Skeletal muscle tissue (tissue), 4 donors: ENCODE results near the gene TRIP13. TPM values are rescaled to one million over a fixed set of nuclear protein-coding genes. Genes with fewer than 3 reads are reported as not detected.

Experiments used
- H3K27ac ChIP-seq: one replicate; pipeline ENCODE4 v1.7.0; 2013; ENCODE audit warnings: mild to moderate bottlenecking, low read depth, low read length, inconsistent platforms
- H3K27me3 ChIP-seq, 3 donors: one replicate each; pipeline ENCODE4 v1.7.0; 2013; ENCODE audit warnings: low read length in 3 of 3; ENCODE audit not compliant: control insufficient read depth in 3 of 3, insufficient read depth in 3 of 3
- H3K36me3 ChIP-seq, 3 donors: one replicate each; pipeline ENCODE4 v1.7.0; 2013; ENCODE audit warnings: low read length in 3 of 3; ENCODE audit not compliant: control insufficient read depth in 3 of 3, insufficient read depth in 3 of 3
- H3K4me1 ChIP-seq, 3 donors: one replicate each; pipeline ENCODE4 v1.7.0; 2013; ENCODE audit warnings: low read length in 3 of 3, mild to moderate bottlenecking in 3 of 3; ENCODE audit not compliant: control insufficient read depth in 3 of 3, insufficient read depth in 3 of 3
- H3K4me3 ChIP-seq, 3 donors: one replicate each; pipeline ENCODE4 v1.7.0; 2013; ENCODE audit warnings: low read length in 3 of 3
- H3K9ac ChIP-seq, 3 donors: one replicate each; pipeline ENCODE4 v1.7.0; 2013; ENCODE audit warnings: low read length in 3 of 3, mild to moderate bottlenecking in 3 of 3, moderate library complexity in 2 of 3, low read depth in 1 of 3
- H3K9me3 ChIP-seq, 3 donors: one replicate each; pipeline ENCODE4 v1.7.0; 2013; ENCODE audit warnings: low read length in 3 of 3; ENCODE audit not compliant: control insufficient read depth in 3 of 3
- total RNA-seq: library from RNA; depleted of rRNA; stranded (reverse); fragments of >200 nt; gene quantifications from one replicate; pipeline ENCODE4 v1.2.3, GENCODE V29; 2014
- donor health status: Osteomylitis.

Gene TRIP13
- total RNA-seq, 1 donor from 2014 or later = 5.7 TPM

DNA sequence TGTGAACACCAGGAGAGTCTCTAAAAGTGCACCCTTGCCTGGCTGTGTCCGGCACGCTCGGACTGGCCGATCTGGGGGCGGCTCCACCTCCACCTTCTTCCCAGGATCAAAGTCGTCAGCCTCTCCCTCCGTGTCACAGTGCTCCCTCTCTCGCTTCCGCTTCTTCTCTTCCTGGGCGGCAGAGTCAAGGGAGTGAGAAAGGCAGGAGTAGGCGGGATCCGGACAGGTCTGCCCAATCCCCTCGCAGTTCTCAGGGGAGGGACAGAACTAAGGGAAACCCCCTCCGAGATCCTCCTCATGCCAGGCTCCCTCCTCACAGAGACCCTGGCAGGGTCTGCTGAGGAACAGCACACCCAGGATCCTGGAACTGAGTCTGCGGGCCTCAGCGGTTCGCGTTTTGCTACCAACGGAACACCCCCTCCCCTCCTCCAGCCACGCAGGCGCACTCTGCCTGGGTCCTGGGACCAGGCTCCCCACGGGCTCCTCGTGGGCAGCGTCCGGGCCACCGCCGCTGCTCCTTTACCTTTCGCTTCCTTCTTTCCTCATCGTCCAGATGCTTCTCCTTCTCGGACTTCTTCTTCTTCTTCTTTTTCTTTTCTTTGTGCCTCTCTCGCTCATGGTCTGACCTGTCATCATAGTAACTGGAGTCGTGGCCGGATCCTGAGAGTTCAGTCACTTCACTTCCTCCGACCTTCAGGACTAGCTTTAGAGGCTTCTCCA lies 1.4 kb upstream of the TRIP13 start:
- H3K9me3 ChIP-seq = no peaks in the 10 kb centered on the region
- no peaks in the 10 kb centered on the region for H3K27me3 ChIP-seq
- H3K27ac ChIP-seq = no peak overlapping the region
- peaks cover 13 to 23% (median 20%) of the 10 kb centered on the region in 3 donors for H3K4me1 ChIP-seq
- peak overlapping the region; percentile 89 to 93 (median 92) for H3K9ac ChIP-seq
- H3K36me3 ChIP-seq = peaks cover 42 to 50% (median 45%) of the 10 kb centered on the region in 3 donors
- peak overlapping the region; percentile 91 to 97 (median 92) for H3K4me3 ChIP-seq

DNA sequence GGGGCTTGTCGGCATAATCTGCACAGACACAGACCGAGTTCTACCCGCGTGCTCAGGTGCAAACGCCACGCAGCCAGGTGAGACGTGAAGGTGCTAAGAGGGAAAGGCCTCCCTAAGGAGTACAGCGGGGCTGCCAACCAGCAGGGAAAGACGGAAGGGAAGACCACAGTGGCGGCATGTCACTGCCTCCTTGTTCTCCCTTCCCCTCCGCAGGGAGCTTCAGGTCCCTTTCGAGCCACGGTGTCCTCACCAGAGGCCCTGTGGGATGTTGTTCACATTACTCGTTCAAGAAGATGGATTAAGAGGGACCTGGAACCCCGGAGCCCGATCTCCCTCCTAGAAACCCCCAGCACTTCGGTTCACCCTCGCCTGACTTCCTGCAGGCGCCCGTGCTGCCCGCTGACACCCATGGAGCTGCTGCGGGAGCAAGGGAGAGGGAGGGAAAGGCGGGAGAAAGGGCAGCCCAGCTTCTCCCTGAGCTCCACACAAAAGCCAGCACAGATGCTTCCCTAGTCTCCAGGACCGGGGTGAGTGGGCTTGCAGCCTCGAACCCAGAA lies 769 bp upstream of the TRIP13 start:
- Histone ChIP-seq H3K27ac (peak overlapping the region; percentile 84), H3K4me3 (peak overlapping the region; percentile 91 to 97 (median 92))

DNA sequence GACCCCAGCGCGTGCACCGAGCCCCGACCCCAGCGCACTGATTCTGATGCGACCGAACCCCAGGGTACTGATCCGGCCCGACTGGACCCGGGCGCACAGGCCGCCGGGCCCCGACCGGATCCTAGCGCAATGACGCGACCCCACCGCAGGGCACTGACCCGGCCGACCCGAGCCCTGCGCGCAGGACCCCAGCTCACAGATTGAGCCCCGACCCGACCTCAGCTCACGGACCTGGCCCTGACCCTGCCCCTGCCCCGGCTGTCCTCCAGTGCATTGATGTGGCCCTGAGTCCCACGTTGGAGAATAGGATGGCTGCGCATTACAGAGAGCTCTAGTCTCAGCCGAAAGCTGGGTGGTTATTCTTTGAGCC lies 438 bp downstream of the TRIP13 start:
- Histone ChIP-seq H3K4me1 (peaks cover 13 to 23% (median 20%) of the 10 kb centered on the region in 3 donors), H3K4me3 (peak overlapping the region; percentile 67 to 92 (median 91)), H3K27ac (no peak overlapping the region), H3K36me3 (peaks cover 24 to 32% (median 27%) of the 10 kb centered on the region in 3 donors), H3K9ac (peak overlapping the region in 1 of 3 donors; percentile 93), H3K27me3 (no peaks in the 10 kb centered on the region), H3K9me3 (no peaks in the 10 kb centered on the region)

More for the DNA sequence above, 769 bp upstream of the TRIP13 start:
- H3K27me3 ChIP-seq = no peaks in the 10 kb centered on the region
- peaks cover 35 to 43% (median 39%) of the 10 kb centered on the region in 3 donors for H3K36me3 ChIP-seq
- peak overlapping the region; percentile 89 to 93 (median 92) for H3K9ac ChIP-seq
- H3K4me1 ChIP-seq = peaks cover 13 to 23% (median 20%) of the 10 kb centered on the region in 3 donors
- H3K9me3 ChIP-seq = no peaks in the 10 kb centered on the region

DNA sequence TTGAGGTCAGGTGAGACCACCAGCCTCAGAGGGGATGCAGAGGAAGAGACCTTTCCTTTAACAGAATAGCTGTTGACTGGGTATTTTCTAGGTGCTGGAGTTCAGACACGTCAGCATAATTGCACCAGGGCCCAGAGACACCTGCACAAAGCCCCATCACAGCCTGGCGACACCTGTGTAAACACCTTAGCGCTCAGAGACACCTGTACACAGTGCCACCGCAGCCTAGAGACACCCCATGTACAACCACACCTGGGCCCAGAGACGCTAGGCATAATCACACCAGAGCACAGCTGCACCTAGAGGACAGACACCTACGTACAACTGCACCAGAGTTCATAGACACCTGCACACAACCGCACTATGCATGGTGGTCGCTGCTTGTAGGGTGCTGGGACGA lies 1.0 kb downstream of the TRIP13 start:
- H3K27ac ChIP-seq = no peak overlapping the region
- no peaks in the 10 kb centered on the region for H3K27me3 ChIP-seq
- H3K4me3 ChIP-seq = no peak overlapping the region
- H3K4me1 ChIP-seq = peaks cover 13 to 23% (median 20%) of the 10 kb centered on the region in 3 donors
- peaks cover 18 to 26% (median 21%) of the 10 kb centered on the region in 3 donors for H3K36me3 ChIP-seq
- H3K9ac ChIP-seq = peak overlapping the region in 1 of 3 donors; percentile 93
- no peaks in the 10 kb centered on the region for H3K9me3 ChIP-seq

DNA sequence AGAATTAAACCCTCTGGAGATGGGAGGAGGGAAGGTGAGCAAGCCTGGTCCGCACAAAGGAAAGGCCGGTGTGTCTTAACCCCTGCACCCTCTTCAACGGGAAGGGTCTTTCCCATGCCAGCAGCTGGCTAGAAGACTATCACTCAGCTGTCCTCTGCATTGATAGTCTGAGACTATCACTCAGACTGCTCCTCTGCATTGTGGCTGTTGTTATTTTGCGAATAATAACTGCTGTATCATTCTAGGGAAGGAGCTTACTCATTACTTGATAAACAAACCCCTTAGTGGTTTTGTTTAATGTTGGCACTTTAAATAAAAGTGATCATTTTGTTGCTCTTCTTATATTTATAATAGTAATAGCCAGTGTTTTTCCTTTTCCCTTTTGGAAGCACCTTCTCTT lies 8.1 kb downstream of the TRIP13 start:
- no peak overlapping the region for H3K9ac ChIP-seq
- H3K36me3 ChIP-seq = no peaks in the 10 kb centered on the region

DNA sequence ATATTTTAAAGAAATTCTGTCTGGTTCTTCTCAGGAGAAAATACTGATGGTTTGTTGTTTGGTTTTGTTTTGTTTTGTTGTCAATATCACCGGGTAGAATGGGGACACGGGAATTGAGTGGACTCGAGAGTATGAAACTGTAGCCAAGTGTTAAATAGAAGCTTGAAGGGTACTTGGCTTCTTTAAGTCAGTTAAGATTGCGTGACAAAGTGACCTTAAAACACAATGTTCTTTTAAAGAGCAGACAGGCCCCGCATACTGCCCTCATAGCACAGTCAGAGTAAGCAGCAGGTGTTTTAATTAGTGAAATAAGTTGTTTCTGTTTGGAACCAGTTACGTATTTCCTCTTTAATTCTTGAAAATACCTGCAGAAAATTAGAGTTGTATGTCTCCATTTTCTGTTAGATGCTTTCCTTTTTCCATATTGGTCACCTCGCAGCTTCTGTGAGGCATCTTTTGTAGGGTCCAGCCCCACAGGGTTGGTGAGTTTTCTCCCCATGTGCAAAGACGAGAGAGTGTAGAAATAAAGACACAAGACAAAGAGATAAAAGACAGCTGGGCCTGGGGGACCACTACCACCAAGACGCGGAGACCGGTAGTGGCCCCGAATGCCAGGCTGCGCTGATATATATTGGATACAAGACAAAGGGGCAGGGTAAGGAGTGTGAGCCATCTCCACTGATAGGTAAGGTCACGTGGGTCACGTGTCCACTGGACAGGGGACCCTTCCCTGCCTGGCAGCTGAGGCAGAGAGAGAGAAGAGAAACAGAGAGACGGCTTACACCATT lies 9.6 kb downstream of the TRIP13 start:
- Histone ChIP-seq H3K9me3 (no peaks in the 10 kb centered on the region), H3K9ac (no peak overlapping the region), H3K4me1 (peaks cover 0 to 5% (median 0%) of the 10 kb centered on the region in 3 donors), H3K27me3 (no peaks in the 10 kb centered on the region), H3K27ac (no peak overlapping the region), H3K36me3 (no peaks in the 10 kb centered on the region), H3K4me3 (no peak overlapping the region)

More for the DNA sequence above, 8.1 kb downstream of the TRIP13 start:
- no peak overlapping the region for H3K27ac ChIP-seq
- H3K9me3 ChIP-seq = no peaks in the 10 kb centered on the region
- no peak overlapping the region for H3K4me3 ChIP-seq
- no peaks in the 10 kb centered on the region for H3K27me3 ChIP-seq
- H3K4me1 ChIP-seq = peaks cover 0 to 5% (median 0%) of the 10 kb centered on the region in 3 donors

DNA sequence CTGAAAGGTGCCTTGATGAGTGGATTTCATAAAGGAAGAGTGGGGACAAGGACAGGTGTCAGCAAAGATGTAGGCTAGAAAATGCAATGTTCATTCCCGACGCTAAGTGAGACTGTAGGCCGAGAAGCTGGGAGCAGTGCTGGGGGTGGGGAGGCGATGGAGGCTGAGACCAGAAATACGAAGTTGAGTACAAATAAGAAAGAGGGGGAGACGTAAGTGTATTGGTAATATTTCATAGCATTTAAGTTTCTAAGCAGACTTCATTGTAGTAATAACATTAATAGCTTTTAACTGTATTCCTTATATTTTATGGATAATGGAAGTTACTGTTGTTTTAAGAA lies 11.0 kb downstream of the TRIP13 start:
- no peak overlapping the region for H3K4me3 ChIP-seq
- no peaks in the 10 kb centered on the region for H3K27me3 ChIP-seq
- no peaks in the 10 kb centered on the region for H3K9me3 ChIP-seq
- no peak overlapping the region for H3K27ac ChIP-seq
- no peaks in the 10 kb centered on the region for H3K36me3 ChIP-seq
- H3K9ac ChIP-seq = no peak overlapping the region
- H3K4me1 ChIP-seq = peaks cover 0 to 5% (median 0%) of the 10 kb centered on the region in 3 donors

DNA sequence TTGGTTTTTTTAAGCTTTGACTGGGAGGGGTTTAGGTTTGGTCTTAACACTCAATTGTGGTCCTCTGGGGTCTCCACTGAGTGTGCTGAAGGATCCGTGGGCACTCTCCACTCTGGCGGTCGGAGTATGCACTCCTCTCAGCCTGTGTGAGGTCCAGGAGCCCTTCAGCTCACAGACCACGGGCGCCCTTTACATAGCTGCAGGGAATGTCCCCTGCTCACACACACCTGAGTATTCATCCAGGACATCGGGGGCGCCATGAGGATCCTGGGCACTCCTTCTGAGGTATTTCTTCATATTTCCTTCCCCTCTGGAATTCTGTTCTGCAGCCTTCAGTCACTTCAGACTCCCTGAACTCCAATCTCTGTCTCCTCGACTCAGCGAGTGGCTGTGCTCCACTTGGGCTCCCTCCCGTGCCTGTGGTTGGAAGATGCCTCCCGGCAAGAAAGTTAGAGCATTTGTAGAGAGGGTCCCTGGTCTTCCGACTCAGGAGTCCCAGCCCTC lies 12.5 kb downstream of the TRIP13 start:
- H3K9me3 ChIP-seq = no peaks in the 10 kb centered on the region
- no peak overlapping the region for H3K9ac ChIP-seq
- H3K36me3 ChIP-seq = no peaks in the 10 kb centered on the region
- no peak overlapping the region for H3K4me3 ChIP-seq
- H3K27ac ChIP-seq = no peak overlapping the region
- H3K4me1 ChIP-seq = peaks cover 0 to 5% (median 0%) of the 10 kb centered on the region in 3 donors
- H3K27me3 ChIP-seq = no peaks in the 10 kb centered on the region

DNA sequence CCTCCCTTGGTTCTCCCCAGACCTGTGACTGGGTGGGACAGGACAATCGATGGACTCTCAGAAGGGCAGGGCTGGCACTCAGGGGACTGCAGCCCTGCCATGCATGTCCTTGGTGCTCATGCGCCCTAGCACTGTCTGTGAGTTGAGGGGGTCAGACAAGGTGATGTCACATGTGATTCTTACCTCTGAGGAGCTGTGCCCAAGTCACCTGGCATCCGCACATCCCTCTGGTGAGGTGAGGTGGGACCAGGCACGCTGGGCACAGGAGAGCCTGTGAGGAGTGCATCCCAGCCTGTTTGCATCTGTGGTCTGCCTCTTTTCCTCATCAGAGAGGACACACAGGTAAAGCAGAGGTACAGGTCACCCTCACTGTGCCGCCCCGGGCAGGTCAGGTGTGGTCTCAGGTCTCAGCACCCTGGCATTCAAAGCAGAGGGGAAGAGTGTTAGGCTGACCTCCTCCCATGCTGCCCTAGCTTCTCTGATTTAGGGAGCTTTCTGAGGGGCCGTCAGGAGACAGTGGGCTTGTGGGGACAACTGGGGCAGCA lies 14.8 kb downstream of the TRIP13 start:
- H3K9ac ChIP-seq = no peak overlapping the region
- H3K27me3 ChIP-seq = no peaks in the 10 kb centered on the region
- H3K36me3 ChIP-seq = no peaks in the 10 kb centered on the region
- no peak overlapping the region for H3K4me3 ChIP-seq
- no peak overlapping the region for H3K27ac ChIP-seq
- no peaks in the 10 kb centered on the region for H3K9me3 ChIP-seq
- H3K4me1 ChIP-seq = peaks cover 0 to 5% (median 0%) of the 10 kb centered on the region in 3 donors
